GM23248 (cell line): Measurements from ENCODE around the gene GDPD5. TPM values are rescaled to one million over a fixed set of nuclear protein-coding genes. Genes with fewer than 3 reads are reported as not detected.

Experiments used
- DNase-seq: peaks from one replicate; pipeline ENCODE4 v3.0.0-alpha.2; 2015
- H2AFZ ChIP-seq: fragments of 200-600 bp; sonication (generic); 2 replicates; pipeline ENCODE4 v1.6.1; 2016; ENCODE audit warnings: antibody characterized with exemption
- H3F3A ChIP-seq: fragments of 200-600 bp; sonication (generic); 2 replicates; pipeline ENCODE4 v1.6.1; 2016; ENCODE audit warnings: mild to moderate bottlenecking, antibody characterized with exemption, mixed run types; ENCODE audit not compliant: insufficient read depth
- H3K27ac ChIP-seq: fragments of 200-600 bp; sonication (generic); 2 replicates; pipeline ENCODE4 v1.5.1; 2016; ENCODE audit warnings: mild to moderate bottlenecking
- H3K27me3 ChIP-seq: fragments of 200-600 bp; sonication (generic); replicated peaks from 2 replicates; pipeline ENCODE4 v1.6.1; 2016; ENCODE audit warnings: mild to moderate bottlenecking; ENCODE audit not compliant: insufficient read depth
- H3K36me3 ChIP-seq: fragments of 200-600 bp; sonication (generic); 2 replicates; pipeline ENCODE4 v1.6.1; 2016; ENCODE audit warnings: low read depth, mild to moderate bottlenecking
- H3K4me1 ChIP-seq: fragments of 200-600 bp; sonication (generic); 2 replicates; pipeline ENCODE4 v1.6.1; 2016; ENCODE audit warnings: mild to moderate bottlenecking; ENCODE audit not compliant: insufficient read depth
- H3K4me2 ChIP-seq: fragments of 200-600 bp; sonication (generic); one replicate; pipeline ENCODE4 v1.6.1; 2016; ENCODE audit warnings: mild to moderate bottlenecking; ENCODE audit not compliant: unreplicated experiment
- H3K4me3 ChIP-seq: fragments of 200-600 bp; sonication (generic); 2 replicates; pipeline ENCODE4 v1.5.1; 2016; ENCODE audit warnings: mild to moderate bottlenecking
- H3K79me2 ChIP-seq: fragments of 200-600 bp; sonication (generic); 2 replicates; pipeline ENCODE4 v1.6.1; 2016; ENCODE audit warnings: mild to moderate bottlenecking; ENCODE audit not compliant: insufficient read depth
- H3K9ac ChIP-seq: fragments of 200-600 bp; sonication (generic); 2 replicates; pipeline ENCODE4 v1.6.1; 2016; ENCODE audit warnings: mild to moderate bottlenecking
- H3K9me2 ChIP-seq: fragments of 200-600 bp; sonication (generic); 2 replicates; pipeline ENCODE4 v1.6.1; 2016; ENCODE audit warnings: mixed run types, mild to moderate bottlenecking, moderate library complexity; ENCODE audit not compliant: insufficient read depth
- H3K9me3 ChIP-seq: fragments of 200-600 bp; sonication (generic); one replicate; pipeline ENCODE4 v1.6.1; 2017; ENCODE audit warnings: low read depth
- H4K20me1 ChIP-seq: fragments of 200-600 bp; sonication (generic); 2 replicates; pipeline ENCODE4 v1.6.0; 2016; ENCODE audit not compliant: insufficient read depth
- EZH2 ChIP-seq: fragments of 200-600 bp; sonication (generic); IDR thresholded peaks from 2 replicates; pipeline ENCODE4 v1.6.1; 2018; ENCODE audit warnings: antibody characterized with exemption, mild to moderate bottlenecking; ENCODE audit not compliant: insufficient read depth, poor library complexity, severe bottlenecking
- EZH2phosphoT487 ChIP-seq: fragments of 200-600 bp; sonication (generic); IDR thresholded peaks from 2 replicates; pipeline ENCODE4 v1.6.1; 2018; ENCODE audit warnings: antibody characterized with exemption, moderate library complexity, mild to moderate bottlenecking, low read depth; ENCODE audit not compliant: insufficient read depth
- WGBS, 2 experiments: methylation state at CpG; one replicate each; pipeline ENCODE4 v1.1.6; 2015 to 2017; ENCODE audit warnings: low lambda C conversion rate in 2 of 2, low coverage in 1 of 2; ENCODE audit errors: missing lambda C conversion rate in 2 of 2; 5-methylcytosine and 5-hydroxymethylcytosine counted together
- in situ Hi-C: fragments of 300-500 bp; cut with MboI; formaldehyde crosslinking; loops from 2 replicates; pipeline ENCODE4 v1.15.0; 2020
- polyA plus RNA-seq: library from polyadenylated mRNA; unstranded; fragments of >200 nt; fragmentation: Nextera tagmentation; extraction: Ambion mirVana; gene quantifications from 2 replicates; pipeline ENCODE4 v1.2.1, GENCODE V29; 2016
- total RNA-seq: library from RNA; depleted of rRNA; stranded (reverse); fragments of >200 nt; shearing (Covaris generic); gene quantifications from 2 replicates; pipeline ENCODE4 v1.2.3, GENCODE V29; 2014

Gene GDPD5
- total and polyA plus RNA-seq, 2 experiments from 2014 or later = 3.4 to 10.7 TPM

DNA sequence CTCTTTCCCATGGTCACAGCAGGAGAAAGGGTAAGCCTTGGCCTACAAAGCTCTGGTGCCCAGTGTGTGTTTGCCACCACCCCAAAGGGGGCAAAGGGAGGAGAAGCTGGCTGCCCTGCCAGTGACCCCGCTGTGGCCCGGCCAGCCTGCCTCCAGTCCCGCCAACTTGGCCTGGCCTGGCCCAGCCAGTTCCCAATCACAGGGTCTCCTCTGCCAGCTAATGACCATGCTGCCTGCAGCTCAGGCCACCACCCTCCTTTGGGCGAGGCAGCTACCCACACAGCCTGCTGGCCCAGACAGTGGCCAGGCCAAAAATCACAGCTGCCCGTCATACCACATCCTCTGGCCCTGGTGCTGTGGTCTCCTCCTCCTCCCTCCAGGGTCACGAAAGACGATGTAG lies 5.1 kb downstream of the GDPD5 start:
- Histone ChIP-seq H3K9me3 (no peaks in the 10 kb centered on the region), H3K36me3 (no peaks in the 10 kb centered on the region), H3K9ac (no peak overlapping the region), H3K27me3 (no peaks in the 10 kb centered on the region), H4K20me1 (no peaks in the 10 kb centered on the region), H3K4me3 (no peak overlapping the region), H3K79me2 (no peaks in the 10 kb centered on the region), H3F3A (no peaks in the 10 kb centered on the region), H3K4me1 (peaks cover 4% of the 10 kb centered on the region), H3K4me2 (no peak overlapping the region), H3K9me2 (no peaks in the 10 kb centered on the region), H3K27ac (no peak overlapping the region), H2AFZ (no peak overlapping the region)
- TF ChIP-seq EZH2 (no peak), EZH2phosphoT487 (no peak)
- in situ Hi-C loops = no loop called here
- whole genome bisulfite sequencing, 2 experiments = 66 to 67% methylated on average over 7 of the region's 7 CpGs
- no peak for DNase-seq

DNA sequence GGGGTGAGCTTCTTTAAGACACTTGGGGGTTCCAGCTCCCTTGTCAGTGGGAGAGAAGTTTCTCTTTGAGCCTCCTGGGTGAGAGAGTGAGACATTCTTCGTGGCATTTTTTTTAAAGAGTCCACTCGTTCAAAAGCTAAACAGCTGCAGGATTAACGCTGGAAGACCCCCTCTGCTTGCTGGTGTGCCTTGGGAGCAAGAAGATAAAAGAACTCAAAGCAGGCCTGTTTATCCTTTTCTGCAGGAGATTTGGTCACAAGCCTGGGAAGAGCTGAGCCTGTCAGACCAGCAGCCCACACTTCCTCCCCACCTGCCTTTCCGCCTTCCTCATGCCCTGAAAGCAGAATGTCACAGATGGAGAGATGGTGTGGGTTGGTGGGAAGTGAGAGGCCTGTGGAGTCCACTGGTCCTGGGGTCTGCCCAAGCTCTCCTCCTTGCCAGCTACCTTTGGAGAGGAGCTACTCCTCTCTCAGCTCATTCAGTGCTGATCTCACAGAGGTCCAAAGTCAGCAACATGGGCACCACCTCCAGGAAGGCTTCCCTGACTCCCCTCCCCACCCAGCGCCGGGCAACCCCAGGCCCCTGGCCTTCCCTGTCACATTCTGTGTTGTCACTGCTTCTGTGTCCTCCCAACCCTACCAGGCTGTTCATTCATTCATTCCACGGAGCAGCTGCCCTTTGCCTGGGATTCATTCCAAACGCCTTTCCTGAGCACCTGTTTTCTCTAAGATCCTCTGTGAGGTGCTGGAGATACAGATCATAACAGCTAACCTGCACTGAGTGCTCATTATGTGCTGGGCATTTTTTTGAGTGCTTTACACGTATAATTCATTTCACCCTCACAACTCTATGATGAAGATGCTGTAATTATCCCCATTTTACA lies 6.7 kb downstream of the GDPD5 start:
- Histone ChIP-seq H3K9ac (no peak overlapping the region), H3K4me3 (no peak overlapping the region), H3K27me3 (no peaks in the 10 kb centered on the region), H3F3A (no peaks in the 10 kb centered on the region), H2AFZ (no peak overlapping the region), H4K20me1 (no peaks in the 10 kb centered on the region), H3K27ac (no peak overlapping the region), H3K79me2 (no peaks in the 10 kb centered on the region), H3K36me3 (no peaks in the 10 kb centered on the region), H3K4me2 (no peak overlapping the region), H3K9me2 (no peaks in the 10 kb centered on the region), H3K4me1 (no peaks in the 10 kb centered on the region), H3K9me3 (no peaks in the 10 kb centered on the region)
- in situ Hi-C loops = no loop called here
- TF ChIP-seq EZH2 (no peak), EZH2phosphoT487 (no peak)
- 81 to 83% methylated on average over 8 to 9 of the region's 9 CpGs for WGBS, 2 experiments
- DNase-seq = no peak

- TF ChIP-seq EZH2phosphoT487 = no peak
- no peak for TF ChIP-seq EZH2
- Histone ChIP-seq H3F3A (no peaks in the 10 kb centered on the region), H3K36me3 (no peaks in the 10 kb centered on the region), H3K9ac (no peak overlapping the region), H3K27me3 (no peaks in the 10 kb centered on the region), H3K4me2 (no peak overlapping the region), H3K4me3 (no peak overlapping the region), H3K9me3 (no peaks in the 10 kb centered on the region), H3K79me2 (no peaks in the 10 kb centered on the region), H3K9me2 (no peaks in the 10 kb centered on the region), H3K4me1 (no peaks in the 10 kb centered on the region), H3K27ac (no peak overlapping the region), H4K20me1 (no peaks in the 10 kb centered on the region), H2AFZ (no peak overlapping the region)
- WGBS, 2 experiments = 92 to 97% methylated on average over 3 of the region's 3 CpGs
- in situ Hi-C loops = no loop called here
- DNase-seq = no peak
These were observed 7.6 kb downstream of the GDPD5 start for GRCh38 chr11:75518204-75518549.

GRCh38 chr11:75516886-75517285 lies 8.9 kb downstream of the GDPD5 start:
- 90 to 92% methylated on average over 7 of the region's 7 CpGs for WGBS, 2 experiments
- H2AFZ ChIP-seq = no peak overlapping the region
- H4K20me1 ChIP-seq = no peaks in the 10 kb centered on the region
- TF ChIP-seq EZH2phosphoT487 (no peak), EZH2 (no peak)
- DNase-seq = no peak
- H3K79me2 ChIP-seq = no peaks in the 10 kb centered on the region
- in situ Hi-C loops = no loop called here
- no peaks in the 10 kb centered on the region for H3K9me2 ChIP-seq
- no peak overlapping the region for H3K27ac ChIP-seq
- no peaks in the 10 kb centered on the region for H3K4me1 ChIP-seq
- H3F3A ChIP-seq = no peaks in the 10 kb centered on the region
- no peak overlapping the region for H3K4me3 ChIP-seq
- H3K36me3 ChIP-seq = no peaks in the 10 kb centered on the region
- H3K4me2 ChIP-seq = no peak overlapping the region
- no peaks in the 10 kb centered on the region for H3K9me3 ChIP-seq
- H3K27me3 ChIP-seq = no peaks in the 10 kb centered on the region
- no peak overlapping the region for H3K9ac ChIP-seq
